ENCODE results near the gene AGO3.

GRCh38 chr1:36027766-36028165 lies 96.9 kb downstream of the AGO3 start:
- TF ChIP-seq REST (IDR thresholded peaks at IDR 0.05; ENCODE audit: borderline replicate concordance in 1 of 2, low read depth in 1 of 2, low read length in 2 of 2) (no peak), ZNF276 (CRISPR knock-in tag; IDR thresholded peaks at IDR 0.05; ENCODE audit: low read depth) (no peak), MEIS2 (CRISPR knock-in tag; IDR thresholded peaks at IDR 0.05) (no peak), NR3C1 (CRISPR knock-in tag; IDR thresholded peaks at IDR 0.05) (no peak), CTCF (CRISPR knock-in tag; IDR thresholded peaks at IDR 0.05) (no peak), PAX8 (CRISPR knock-in tag; IDR thresholded peaks at IDR 0.05; ENCODE audit: borderline replicate concordance) (no peak), JUN (CRISPR knock-in tag; IDR thresholded peaks at IDR 0.05) (no peak), JUND (CRISPR knock-in tag; IDR thresholded peaks at IDR 0.05) (no peak)
